GM12878 (cell line): ENCODE measurements around the gene BNIP1. TPM values are rescaled to one million over a fixed set of nuclear protein-coding genes. Genes with fewer than 3 reads are reported as not detected.

Experiments used
- ATAC-seq: fragments of 200-7000 bp; cut with Tn5 transposase; 3 replicates; pipeline ENCODE4 v1.9.1; 2020; ENCODE audit warnings: mild to moderate bottlenecking, moderate library complexity
- BruUV-seq: library from RNA; stranded (reverse); fragments of 400-500 nt; replicated peaks from 2 replicates; lab custom pipeline; 2021; lab: Mats Ljungman, UMichigan
- CTCF ChIA-PET: fragments of 300-600 bp; sonication (Branson Sonifier 250); formaldehyde crosslinking; extraction: SDS; loops from one replicate; lab custom pipeline; 2021; ENCODE audit warnings: inconsistent platforms; lab: Yijun Ruan, JAX
- POLR2A ChIA-PET: fragments of 350-600 bp; formaldehyde crosslinking; extraction: SDS; loops from one replicate; lab custom pipeline; 2021; ENCODE audit warnings: inconsistent platforms; lab: Charles Lee
- RAD21 ChIA-PET: fragments of 300-600 bp; sonication (Branson Sonifier 250); formaldehyde crosslinking; loops from one replicate; lab custom pipeline; 2023; ENCODE audit warnings: antibody characterized with exemption; ENCODE audit not compliant: unreplicated experiment; lab: Charles Lee
- SMC1A ChIA-PET: fragments of 300-600 bp; sonication (Branson Sonifier 250); formaldehyde crosslinking; loops from one replicate; lab custom pipeline; 2023; ENCODE audit not compliant: unreplicated experiment, uncharacterized antibody; lab: Charles Lee
- DNase-seq: peaks from one replicate; pipeline ENCODE4 v3.0.0-alpha.2; 2011; ENCODE audit warnings: low read depth, low spot score
- FAIRE-seq: peaks from 3 replicates; lab custom pipeline; 2011; peaks lifted over from hg19 to GRCh38; lab: Jason Lieb, UNC
- H2AFZ ChIP-seq: 2 replicates; pipeline ENCODE4 v1.6.0; 2011; ENCODE audit warnings: low read depth, low read length, control low read depth; ENCODE audit not compliant: control insufficient read depth
- H3K27ac ChIP-seq: 2 replicates; pipeline ENCODE4 v1.5.1; 2011; ENCODE audit warnings: control low read depth; ENCODE audit not compliant: control insufficient read depth, insufficient read depth
- H3K27me3 ChIP-seq, 2 experiments: replicated peaks in 1 of 2; 2 replicates each; pipeline versions ENCODE4 v1.6.0 to v1.6.1; 2011; ENCODE audit warnings: low read length in 1 of 2; ENCODE audit not compliant: control insufficient read depth in 2 of 2, insufficient read depth in 2 of 2
- H3K36me3 ChIP-seq, 2 experiments: 2 replicates each; pipeline ENCODE4 v1.5.1; 2011; ENCODE audit warnings: low read length in 1 of 2; ENCODE audit not compliant: control insufficient read depth in 2 of 2, insufficient read depth in 2 of 2
- H3K4me1 ChIP-seq: 2 replicates; pipeline ENCODE4 v1.6.1; 2011; ENCODE audit warnings: mild to moderate bottlenecking, low read length, moderate library complexity, mixed read lengths; ENCODE audit not compliant: control insufficient read depth, insufficient read depth
- H3K4me2 ChIP-seq: 2 replicates; pipeline ENCODE4 v1.6.0; 2011; ENCODE audit warnings: control low read depth; ENCODE audit not compliant: control insufficient read depth, insufficient read depth
- H3K4me3 ChIP-seq: fragments of 200-600 bp; sonication (generic); 2 replicates; pipeline ENCODE4 v1.5.1; 2016
- H3K79me2 ChIP-seq: 2 replicates; pipeline ENCODE4 v1.6.0; 2011; ENCODE audit warnings: low read length; ENCODE audit not compliant: control insufficient read depth, insufficient read depth
- H3K9ac ChIP-seq: 2 replicates; pipeline ENCODE4 v1.8.0; 2011; ENCODE audit warnings: low read length, control low read depth, mixed read lengths; ENCODE audit not compliant: control insufficient read depth, insufficient read depth
- H3K9me3 ChIP-seq: replicated peaks from 3 replicates; pipeline ENCODE4 v1.5.1; 2011; ENCODE audit warnings: mild to moderate bottlenecking, low read length; ENCODE audit not compliant: control insufficient read depth, insufficient read depth
- H4K20me1 ChIP-seq: 2 replicates; pipeline ENCODE4 v1.6.0; 2011; ENCODE audit not compliant: control insufficient read depth, insufficient read depth
- BCL11A ChIP-seq: IDR thresholded peaks from 2 replicates; pipeline ENCODE4 v1.6.1; 2011; ENCODE audit warnings: low read depth, low read length
- CBFB ChIP-seq: IDR thresholded peaks from 2 replicates; pipeline ENCODE4 v1.6.1; 2016; ENCODE audit warnings: antibody characterized with exemption, low read depth
- EZH2 ChIP-seq: IDR thresholded peaks from 2 replicates; pipeline ENCODE4 v1.6.1; 2012; ENCODE audit warnings: low read depth, mild to moderate bottlenecking, control low read depth, inconsistent platforms, low read length, borderline replicate concordance; ENCODE audit not compliant: control insufficient read depth
- MXI1 ChIP-seq: fragments of 150-350 bp; IDR thresholded peaks from 2 replicates; pipeline ENCODE4 v1.6.1; 2011; ENCODE audit warnings: low read depth, mild to moderate bottlenecking, inconsistent platforms, low read length, improper control_type of control experiment
- MYC ChIP-seq: IDR thresholded peaks from 2 replicates; pipeline ENCODE4 v1.6.1; 2011; ENCODE audit warnings: mild to moderate bottlenecking, low read length, moderate library complexity, inconsistent platforms; ENCODE audit not compliant: insufficient read depth, insufficient replicate concordance, insufficient read length, severe bottlenecking
- RBBP5 ChIP-seq: fragments of 200-600 bp; sonication (generic); conservative IDR thresholded peaks from 2 replicates; pipeline ENCODE4 v1.6.1; 2016
- RCOR1 ChIP-seq: conservative IDR thresholded peaks from 2 replicates; pipeline ENCODE4 v1.6.1; 2012; ENCODE audit warnings: low read depth, low read length, improper control_type of control experiment
- SREBF2 ChIP-seq: IDR thresholded peaks from 2 replicates; pipeline ENCODE4 v1.6.1; 2012; ENCODE audit warnings: mild to moderate bottlenecking, low read length
- STAT3 ChIP-seq: IDR thresholded peaks from 2 replicates; pipeline ENCODE4 v1.6.1; 2011; ENCODE audit warnings: low read depth, low read length, improper control_type of control experiment
- ZNF622 ChIP-seq: fragments of 450-650 bp; IDR thresholded peaks from 2 replicates; pipeline ENCODE4 v1.6.1; 2017; ENCODE audit warnings: mild to moderate bottlenecking, inconsistent platforms
- WGBS: methylation state at CpG from one replicate; pipeline ENCODE4 v1.1.6; 2016; ENCODE audit warnings: low lambda C conversion rate; ENCODE audit not compliant: insufficient replicate concordance, insufficient coverage; ENCODE audit errors: missing lambda C conversion rate; 5-methylcytosine and 5-hydroxymethylcytosine counted together
- in situ Hi-C: fragments of 300-500 bp; cut with MboI; formaldehyde crosslinking; loops from 9 replicates; pipeline ENCODE4 v1.14.3; 2018; ENCODE audit warnings: mixed read lengths
- intact Hi-C: fragments of 100-400 bp; cut with micrococcal nuclease; formaldehyde crosslinking; loops from one replicate; pipeline ENCODE4 v1.14.2; 2022; ENCODE audit not compliant: unreplicated experiment
- polyA plus RNA-seq, 11 experiments: library from polyadenylated mRNA; depleted of rRNA in 4 of 11; unstranded in 6 of 11; stranded (reverse) in 5 of 11; fragments of >200 nt; fragmentation: Nextera tagmentation in 4 of 11; fragmentation: Illumina TruSeq in 1 of 11; extraction: Ambion mirVana in 4 of 11; extraction: Trizol in 1 of 11; gene quantifications; 1 replicate in 1 of 11; 2 replicates in 10 of 11; pipeline versions ENCODE4 v1.2.1 to v1.2.3, GENCODE V29; 2011 to 2016; ENCODE audit warnings: inconsistent platforms in 2 of 11, missing spikeins in 2 of 11, low read depth in 1 of 11
- total RNA-seq, 4 experiments: library from RNA; depleted of rRNA in 3 of 4; stranded (reverse); fragments of >200 nt in 3 of 4; fragmentation: Illumina TruSeq in 1 of 4; extraction: Trizol in 1 of 4; gene quantifications; 2 replicates each; pipeline versions ENCODE4 v1.2.1 to v1.2.3, GENCODE V29; 2013 to 2021
- TF ChIP-seq, protein P1 (sequence below): IDR thresholded peaks from 2 replicates; pipeline ENCODE4 v1.6.1; 2012; ENCODE audit warnings: low read depth, low read length, improper control_type of control experiment
- TF ChIP-seq, protein P2 (sequence below): fragments of 450-650 bp; IDR thresholded peaks from 2 replicates; pipeline ENCODE4 v1.6.1; 2014; ENCODE audit warnings: mild to moderate bottlenecking
- TF ChIP-seq, protein P3 (sequence below): fragments of 450-650 bp; IDR thresholded peaks from 2 replicates; pipeline ENCODE4 v1.6.1; 2016; ENCODE audit warnings: mild to moderate bottlenecking, moderate library complexity, borderline replicate concordance
- TF ChIP-seq, protein P4 (sequence below): IDR thresholded peaks from 2 replicates; pipeline ENCODE4 v1.6.1; 2012; ENCODE audit warnings: mild to moderate bottlenecking, low read depth, low read length

The BNIP1 gene
- total and polyA plus RNA-seq, 10 of the 15 experiments (the other 5 are each of a cell fraction or from before 2014, with no cell fraction given), result 20.5 to 62.5 (median 27.4) TPM

DNA sequence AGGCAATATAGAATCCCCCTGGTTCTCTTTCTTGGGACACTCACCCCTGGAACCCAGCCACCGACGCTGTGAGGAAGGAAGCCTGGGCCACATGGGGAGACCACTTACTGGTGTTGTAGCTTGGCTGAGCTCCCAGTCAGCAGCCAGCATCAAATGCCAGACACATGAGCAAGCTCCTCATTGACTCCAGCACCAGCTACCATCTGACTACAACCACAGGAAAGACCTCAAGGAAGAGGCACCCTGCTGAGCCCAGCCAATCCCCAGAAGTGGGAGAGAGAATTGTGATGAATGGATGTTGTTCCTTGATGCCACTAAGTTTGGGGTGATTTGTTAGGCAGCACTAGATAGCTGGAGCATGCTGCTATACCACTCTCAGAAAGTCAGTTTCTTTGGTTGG, 36.0 kb downstream of the BNIP1 start:
- Histone ChIP-seq H3K9me3 (no peaks in the 10 kb centered on the region), H3K4me2 (no peak overlapping the region), H3K27me3 (no peaks in the 10 kb centered on the region), H3K27ac (no peak overlapping the region), H3K79me2 (no peaks in the 10 kb centered on the region), H3K4me3 (no peak overlapping the region), H2AFZ (no peak overlapping the region), H4K20me1 (no peaks in the 10 kb centered on the region), H3K36me3 (no peaks in the 10 kb centered on the region), H3K4me1 (no peaks in the 10 kb centered on the region), H3K9ac (no peak overlapping the region)
- ATAC-seq (no peak), FAIRE-seq (no peak), DNase-seq (no peak)
- in situ Hi-C loops (no loop called here), intact Hi-C loops (no loop called here)
- TF ChIP-seq EZH2 (no peak), MXI1 (no peak), RCOR1 (no peak), RBBP5 (no peak), ZNF622 (no peak), MYC (no peak), STAT3 (no peak), CBFB (no peak), SREBF2 (no peak), BCL11A (no peak)
- TF ChIP-seq, protein P1, sequence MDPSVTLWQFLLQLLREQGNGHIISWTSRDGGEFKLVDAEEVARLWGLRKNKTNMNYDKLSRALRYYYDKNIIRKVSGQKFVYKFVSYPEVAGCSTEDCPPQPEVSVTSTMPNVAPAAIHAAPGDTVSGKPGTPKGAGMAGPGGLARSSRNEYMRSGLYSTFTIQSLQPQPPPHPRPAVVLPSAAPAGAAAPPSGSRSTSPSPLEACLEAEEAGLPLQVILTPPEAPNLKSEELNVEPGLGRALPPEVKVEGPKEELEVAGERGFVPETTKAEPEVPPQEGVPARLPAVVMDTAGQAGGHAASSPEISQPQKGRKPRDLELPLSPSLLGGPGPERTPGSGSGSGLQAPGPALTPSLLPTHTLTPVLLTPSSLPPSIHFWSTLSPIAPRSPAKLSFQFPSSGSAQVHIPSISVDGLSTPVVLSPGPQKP, result no peak
- TF ChIP-seq, protein P2, sequence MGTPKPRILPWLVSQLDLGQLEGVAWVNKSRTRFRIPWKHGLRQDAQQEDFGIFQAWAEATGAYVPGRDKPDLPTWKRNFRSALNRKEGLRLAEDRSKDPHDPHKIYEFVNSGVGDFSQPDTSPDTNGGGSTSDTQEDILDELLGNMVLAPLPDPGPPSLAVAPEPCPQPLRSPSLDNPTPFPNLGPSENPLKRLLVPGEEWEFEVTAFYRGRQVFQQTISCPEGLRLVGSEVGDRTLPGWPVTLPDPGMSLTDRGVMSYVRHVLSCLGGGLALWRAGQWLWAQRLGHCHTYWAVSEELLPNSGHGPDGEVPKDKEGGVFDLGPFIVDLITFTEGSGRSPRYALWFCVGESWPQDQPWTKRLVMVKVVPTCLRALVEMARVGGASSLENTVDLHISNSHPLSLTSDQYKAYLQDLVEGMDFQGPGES, result no peak
- TF ChIP-seq, protein P3, sequence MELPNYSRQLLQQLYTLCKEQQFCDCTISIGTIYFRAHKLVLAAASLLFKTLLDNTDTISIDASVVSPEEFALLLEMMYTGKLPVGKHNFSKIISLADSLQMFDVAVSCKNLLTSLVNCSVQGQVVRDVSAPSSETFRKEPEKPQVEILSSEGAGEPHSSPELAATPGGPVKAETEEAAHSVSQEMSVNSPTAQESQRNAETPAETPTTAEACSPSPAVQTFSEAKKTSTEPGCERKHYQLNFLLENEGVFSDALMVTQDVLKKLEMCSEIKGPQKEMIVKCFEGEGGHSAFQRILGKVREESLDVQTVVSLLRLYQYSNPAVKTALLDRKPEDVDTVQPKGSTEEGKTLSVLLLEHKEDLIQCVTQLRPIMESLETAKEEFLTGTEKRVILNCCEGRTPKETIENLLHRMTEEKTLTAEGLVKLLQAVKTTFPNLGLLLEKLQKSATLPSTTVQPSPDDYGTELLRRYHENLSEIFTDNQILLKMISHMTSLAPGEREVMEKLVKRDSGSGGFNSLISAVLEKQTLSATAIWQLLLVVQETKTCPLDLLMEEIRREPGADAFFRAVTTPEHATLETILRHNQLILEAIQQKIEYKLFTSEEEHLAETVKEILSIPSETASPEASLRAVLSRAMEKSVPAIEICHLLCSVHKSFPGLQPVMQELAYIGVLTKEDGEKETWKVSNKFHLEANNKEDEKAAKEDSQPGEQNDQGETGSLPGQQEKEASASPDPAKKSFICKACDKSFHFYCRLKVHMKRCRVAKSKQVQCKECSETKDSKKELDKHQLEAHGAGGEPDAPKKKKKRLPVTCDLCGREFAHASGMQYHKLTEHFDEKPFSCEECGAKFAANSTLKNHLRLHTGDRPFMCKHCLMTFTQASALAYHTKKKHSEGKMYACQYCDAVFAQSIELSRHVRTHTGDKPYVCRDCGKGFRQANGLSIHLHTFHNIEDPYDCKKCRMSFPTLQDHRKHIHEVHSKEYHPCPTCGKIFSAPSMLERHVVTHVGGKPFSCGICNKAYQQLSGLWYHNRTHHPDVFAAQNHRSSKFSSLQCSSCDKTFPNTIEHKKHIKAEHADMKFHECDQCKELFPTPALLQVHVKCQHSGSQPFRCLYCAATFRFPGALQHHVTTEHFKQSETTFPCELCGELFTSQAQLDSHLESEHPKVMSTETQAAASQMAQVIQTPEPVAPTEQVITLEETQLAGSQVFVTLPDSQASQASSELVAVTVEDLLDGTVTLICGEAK, result no peak
- TF ChIP-seq, protein P4, sequence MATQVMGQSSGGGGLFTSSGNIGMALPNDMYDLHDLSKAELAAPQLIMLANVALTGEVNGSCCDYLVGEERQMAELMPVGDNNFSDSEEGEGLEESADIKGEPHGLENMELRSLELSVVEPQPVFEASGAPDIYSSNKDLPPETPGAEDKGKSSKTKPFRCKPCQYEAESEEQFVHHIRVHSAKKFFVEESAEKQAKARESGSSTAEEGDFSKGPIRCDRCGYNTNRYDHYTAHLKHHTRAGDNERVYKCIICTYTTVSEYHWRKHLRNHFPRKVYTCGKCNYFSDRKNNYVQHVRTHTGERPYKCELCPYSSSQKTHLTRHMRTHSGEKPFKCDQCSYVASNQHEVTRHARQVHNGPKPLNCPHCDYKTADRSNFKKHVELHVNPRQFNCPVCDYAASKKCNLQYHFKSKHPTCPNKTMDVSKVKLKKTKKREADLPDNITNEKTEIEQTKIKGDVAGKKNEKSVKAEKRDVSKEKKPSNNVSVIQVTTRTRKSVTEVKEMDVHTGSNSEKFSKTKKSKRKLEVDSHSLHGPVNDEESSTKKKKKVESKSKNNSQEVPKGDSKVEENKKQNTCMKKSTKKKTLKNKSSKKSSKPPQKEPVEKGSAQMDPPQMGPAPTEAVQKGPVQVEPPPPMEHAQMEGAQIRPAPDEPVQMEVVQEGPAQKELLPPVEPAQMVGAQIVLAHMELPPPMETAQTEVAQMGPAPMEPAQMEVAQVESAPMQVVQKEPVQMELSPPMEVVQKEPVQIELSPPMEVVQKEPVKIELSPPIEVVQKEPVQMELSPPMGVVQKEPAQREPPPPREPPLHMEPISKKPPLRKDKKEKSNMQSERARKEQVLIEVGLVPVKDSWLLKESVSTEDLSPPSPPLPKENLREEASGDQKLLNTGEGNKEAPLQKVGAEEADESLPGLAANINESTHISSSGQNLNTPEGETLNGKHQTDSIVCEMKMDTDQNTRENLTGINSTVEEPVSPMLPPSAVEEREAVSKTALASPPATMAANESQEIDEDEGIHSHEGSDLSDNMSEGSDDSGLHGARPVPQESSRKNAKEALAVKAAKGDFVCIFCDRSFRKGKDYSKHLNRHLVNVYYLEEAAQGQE, result no peak
- ChIA-PET SMC1A (interaction anchor here (0.9 kb wide), 1 partner anchor 190 kb away, joined by 3 read pairs; no protein-coding TSS in a partner anchor), RAD21 (no interaction called here), POLR2A (no interaction called here), CTCF (no interaction called here)
- BruUV-seq, result no TSS peak
- 43% methylated on average over 2 of the region's 2 CpGs for WGBS
